H1 (cell line): ENCODE measurements around the gene ZNF665. TPM values are rescaled to one million over a fixed set of nuclear protein-coding genes. Genes with fewer than 3 reads are reported as not detected.

ENCODE experiments used
- CHD2 ChIP-seq: IDR thresholded peaks from 2 replicates; pipeline ENCODE4 v1.6.1; 2012; ENCODE audit warnings: low read length, improper control_type of control experiment
- CREB1 ChIP-seq: IDR thresholded peaks from 2 replicates; pipeline ENCODE4 v1.6.1; 2012; ENCODE audit warnings: inconsistent platforms
- EGR1 ChIP-seq: IDR thresholded peaks from 2 replicates; pipeline ENCODE4 v1.6.1; 2011; ENCODE audit warnings: low read depth, low read length, borderline replicate concordance
- JUND ChIP-seq: IDR thresholded peaks from 2 replicates; pipeline ENCODE4 v1.6.1; 2011; ENCODE audit warnings: mild to moderate bottlenecking, improper control_type of control experiment, low read length
- NRF1 ChIP-seq: IDR thresholded peaks from 2 replicates; pipeline ENCODE4 v1.6.1; 2011; ENCODE audit warnings: mild to moderate bottlenecking, low read depth, low read length, improper control_type of control experiment
- TEAD4 ChIP-seq: IDR thresholded peaks from 2 replicates; pipeline ENCODE4 v1.6.1; 2012; ENCODE audit warnings: low read depth, low read length, inconsistent platforms, mixed read lengths
- polyA plus RNA-seq, 7 experiments: library from polyadenylated mRNA; depleted of rRNA in 3 of 7; stranded (reverse) in 5 of 7; unstranded in 2 of 7; fragments of >200 nt in 5 of 7; fragments of 200-250 nt in 2 of 7; gene quantifications; 1 replicate in 5 of 7; 2 replicates in 1 of 7; 4 replicates in 1 of 7; pipeline versions ENCODE4 v1.2.1 to v1.2.3, GENCODE V29; 2011 to 2013; ENCODE audit warnings: missing spikeins in 2 of 7, mixed read lengths in 2 of 7
- total RNA-seq: library from RNA; stranded (reverse); fragmentation: NEBNext Ultra II Directional; extraction: Animal tissue kit (Norgen Biotek cat#: 25700); gene quantifications from 2 replicates; pipeline ENCODE4 v1.2.1, GENCODE V29; 2021
- TF ChIP-seq, protein P1 (sequence below): IDR thresholded peaks from 2 replicates; pipeline ENCODE4 v1.6.1; 2011; ENCODE audit warnings: low read length, improper control_type of control experiment

ZNF665 gene
- total and polyA plus RNA-seq, 2 of the 8 experiments (the other 6 are each of a cell fraction or from before 2014, with no cell fraction given): 2.4 to 6.4 TPM

DNA sequence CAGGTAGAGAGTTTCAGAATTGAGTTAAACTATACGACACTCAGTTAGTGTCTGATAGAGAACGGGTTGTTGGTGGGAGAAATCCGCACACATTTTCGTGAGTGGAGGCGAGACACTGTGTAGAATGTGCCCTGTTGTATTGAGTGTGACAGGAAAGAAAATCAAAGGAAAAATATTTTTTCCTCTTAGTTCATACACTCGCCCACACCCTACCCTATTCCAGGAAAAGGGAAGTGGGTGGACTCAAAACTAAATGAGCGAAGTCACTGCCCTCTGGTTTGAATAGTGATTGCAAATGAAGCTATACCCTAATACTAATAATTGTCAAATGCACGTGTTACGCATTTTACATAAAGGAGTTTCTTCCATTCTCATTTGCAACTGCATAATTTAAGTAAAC lies 36.3 kb downstream of the ZNF665 start (continued):
- TF ChIP-seq NRF1 (no peak), CHD2 (no peak), CREB1 (no peak), EGR1 (no peak), TEAD4 (no peak), JUND (no peak)
- TF ChIP-seq, protein P1, sequence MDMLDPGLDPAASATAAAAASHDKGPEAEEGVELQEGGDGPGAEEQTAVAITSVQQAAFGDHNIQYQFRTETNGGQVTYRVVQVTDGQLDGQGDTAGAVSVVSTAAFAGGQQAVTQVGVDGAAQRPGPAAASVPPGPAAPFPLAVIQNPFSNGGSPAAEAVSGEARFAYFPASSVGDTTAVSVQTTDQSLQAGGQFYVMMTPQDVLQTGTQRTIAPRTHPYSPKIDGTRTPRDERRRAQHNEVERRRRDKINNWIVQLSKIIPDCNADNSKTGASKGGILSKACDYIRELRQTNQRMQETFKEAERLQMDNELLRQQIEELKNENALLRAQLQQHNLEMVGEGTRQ: no peak
